Activated CD4-positive, alpha-beta T cell treated with anti-CD3 and anti-CD28 coated beads, Interleukin-10, Interleukin-2, amounts not matched to agents 100 ng/mL and 50 ng/mL, durations not matched to agents 16 hours and 8 hours (primary cell): ENCODE results near the gene ATXN10.

Experiments used
- DNase-seq: peaks from one replicate; pipeline ENCODE4 v3.0.0-alpha.2; 2020

The ATXN10 gene

DNA sequence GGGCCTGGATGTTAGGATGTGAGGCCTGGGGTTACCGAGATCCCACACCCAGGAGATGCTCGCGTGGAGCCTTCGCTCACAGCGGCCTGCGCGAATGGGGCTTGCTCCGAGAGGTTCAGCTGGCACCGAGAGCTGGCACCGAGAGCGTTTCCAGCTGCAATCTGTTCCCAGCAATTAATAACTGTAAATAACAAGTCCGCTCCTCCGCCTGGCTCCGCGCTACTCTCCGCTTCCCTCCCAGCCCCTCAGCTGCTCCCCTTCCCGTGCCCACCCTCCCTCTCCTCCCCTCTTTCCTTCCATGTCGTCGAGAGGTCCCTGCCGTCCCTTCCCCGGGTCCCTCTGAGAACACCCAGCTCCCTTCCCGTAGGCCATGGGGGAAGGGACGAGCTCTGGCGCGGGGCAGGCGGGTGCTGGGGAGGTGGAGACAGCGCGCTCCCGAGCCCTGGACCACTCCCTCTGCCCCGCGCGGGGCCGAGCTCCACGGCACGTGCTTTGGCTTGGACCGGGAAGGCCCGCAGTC, 194.6 kb downstream of the ATXN10 start:
- DNase-seq, result no peak

DNA sequence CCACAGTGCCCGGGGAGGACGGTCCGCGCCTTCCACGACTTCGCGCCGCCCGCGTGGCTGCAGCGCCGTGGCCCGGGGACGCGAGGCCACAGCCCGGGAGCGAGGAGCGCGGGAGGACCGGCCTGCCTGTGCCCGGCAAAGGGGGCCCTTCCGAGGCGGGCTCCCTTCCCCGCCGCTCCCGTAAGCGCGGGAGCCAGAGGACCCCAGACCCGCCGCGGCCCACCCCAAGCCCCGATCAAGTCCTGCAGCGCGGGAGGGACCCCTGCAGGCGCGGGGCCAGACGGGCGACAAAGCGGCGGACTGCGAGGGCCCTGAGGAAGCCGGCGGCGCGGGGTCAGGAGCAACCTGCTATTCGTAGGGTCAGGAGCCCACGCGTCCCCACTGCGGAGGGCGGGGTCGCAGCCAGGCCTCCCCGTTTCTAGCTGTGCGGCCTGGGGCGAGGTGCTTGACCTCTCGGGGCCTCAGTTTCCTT, 195.0 kb downstream of the ATXN10 start:
- no peak for DNase-seq

DNA sequence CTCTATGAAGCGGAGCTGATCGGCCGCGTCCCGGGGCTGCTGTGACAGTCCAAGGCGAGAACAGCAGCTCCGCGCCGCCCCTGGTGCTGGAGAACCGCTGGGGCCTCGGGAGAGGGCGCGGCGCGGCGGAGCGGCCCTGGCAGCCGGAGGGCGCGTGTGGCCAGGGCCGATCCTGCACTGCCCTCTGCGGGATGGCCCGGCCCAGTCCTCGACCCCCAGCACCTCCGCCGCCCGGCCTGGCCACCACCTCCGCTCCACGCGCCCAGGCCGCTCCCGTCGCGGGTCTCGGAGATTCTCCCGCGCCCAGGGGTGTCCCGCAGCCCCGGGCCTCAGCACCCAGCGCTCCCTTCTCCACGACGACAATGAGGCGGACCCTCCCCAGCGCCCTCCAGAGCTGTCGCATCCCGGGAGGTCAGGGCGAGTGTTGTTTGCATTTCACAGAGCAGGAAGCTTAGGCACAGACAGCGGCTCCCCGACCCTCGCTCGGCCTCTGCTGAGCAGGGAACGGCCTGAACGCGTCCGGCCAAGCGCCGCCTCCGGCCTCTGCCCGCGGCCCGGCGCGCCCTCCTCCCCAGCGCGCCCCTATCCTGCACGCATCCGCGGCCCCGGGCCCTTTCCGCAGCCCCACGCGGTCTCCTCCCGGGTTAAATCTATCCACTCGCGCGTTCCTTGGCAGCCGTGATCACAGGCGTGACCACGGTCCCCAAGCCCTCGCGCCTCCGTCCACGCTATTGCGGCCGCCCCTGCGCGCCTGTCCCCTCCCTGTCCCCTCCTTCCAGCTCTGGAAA, 195.7 kb downstream of the ATXN10 start:
- no peak for DNase-seq

- no peak for DNase-seq
Measured at GRCh38 chr22:45867906-45868555, 196.4 kb downstream of the ATXN10 start.

GRCh38 chr22:45868571-45869339, 197.1 kb downstream of the ATXN10 start:
- no peak for DNase-seq

- DNase-seq, result no peak
Measured at GRCh38 chr22:45869340-45869847, 197.8 kb downstream of the ATXN10 start.

- no peak for DNase-seq
Measured at GRCh38 chr22:45870011-45870410, 198.4 kb downstream of the ATXN10 start.

GRCh38 chr22:45871721-45872120, 200.1 kb downstream of the ATXN10 start:
- no peak for DNase-seq

DNA sequence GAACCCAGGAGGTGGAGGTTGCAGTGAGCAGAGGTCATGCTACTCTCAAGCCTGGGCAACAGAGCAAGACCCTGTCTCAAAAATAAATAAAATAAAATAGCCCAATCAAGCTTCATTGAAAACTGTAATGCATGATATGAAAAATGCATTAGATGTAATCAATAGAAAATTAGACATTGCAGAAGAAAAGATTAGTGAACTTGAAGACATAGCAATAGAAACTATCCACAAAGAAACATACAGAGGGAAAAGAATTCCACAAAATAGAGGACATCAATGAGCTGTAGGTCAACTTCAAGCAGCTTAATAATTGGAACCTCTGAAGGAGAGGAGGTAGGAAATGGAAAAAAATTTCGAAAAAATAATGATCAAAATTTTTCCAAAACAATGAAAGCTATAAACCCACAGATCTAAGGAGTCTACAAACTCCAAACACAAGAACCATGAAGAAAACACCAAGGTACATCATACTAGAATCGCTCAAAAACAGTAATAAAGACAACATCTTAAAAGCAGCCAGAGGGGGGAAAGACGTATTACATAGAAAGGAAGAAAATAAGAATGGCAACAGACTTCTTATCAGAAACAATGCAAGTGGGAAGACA, 201.1 kb downstream of the ATXN10 start:
- DNase-seq, result no peak

DNA sequence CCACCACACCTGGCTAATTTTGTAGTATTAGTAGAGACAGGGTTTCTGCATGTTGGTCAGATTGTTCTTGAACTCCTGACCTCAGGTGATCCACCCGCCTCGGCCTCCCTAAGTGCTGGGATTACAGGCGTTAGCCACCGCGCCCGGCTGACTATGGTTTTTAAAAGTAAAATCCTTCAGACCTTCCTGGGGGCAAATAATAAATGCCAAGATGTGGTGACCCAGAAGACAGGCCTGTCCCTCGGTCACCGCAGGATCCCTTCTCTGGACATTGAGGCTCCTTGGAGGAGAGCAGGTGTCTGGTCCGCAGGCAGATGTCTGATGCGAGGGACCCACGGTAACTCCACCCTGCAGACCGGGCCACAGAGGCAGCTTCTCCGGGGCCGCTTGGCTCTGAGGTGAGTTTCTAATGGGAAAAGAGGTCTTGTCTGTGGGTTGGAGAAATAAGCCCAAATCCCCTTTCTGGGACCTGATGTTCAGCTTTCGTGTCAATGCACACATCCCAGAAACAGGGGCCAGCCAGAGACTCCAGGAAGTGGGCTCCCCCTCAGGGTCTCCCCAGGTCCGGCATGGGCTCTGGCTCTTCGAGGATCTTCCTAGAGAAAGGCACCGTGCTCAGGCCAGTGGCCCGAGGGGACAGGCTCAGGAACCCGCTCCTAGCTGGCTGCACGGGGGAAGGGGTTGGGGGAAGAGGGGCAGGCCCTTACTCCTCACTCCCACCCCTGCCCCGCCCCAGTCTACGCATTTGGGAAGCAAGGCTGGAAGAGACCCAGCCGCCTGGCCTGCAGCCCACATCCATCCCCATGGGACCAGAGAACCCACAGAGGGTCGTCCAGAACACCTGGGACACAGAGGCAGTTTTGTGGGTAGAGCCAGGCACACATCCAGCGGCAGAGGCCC, 204.8 kb downstream of the ATXN10 start:
- no peak for DNase-seq

GRCh38 chr22:45877036-45877380, 205.4 kb downstream of the ATXN10 start:
- DNase-seq, result no peak

- no peak for DNase-seq
Measured at GRCh38 chr22:45877651-45878050, 206.0 kb downstream of the ATXN10 start.

- no peak for DNase-seq
Measured at GRCh38 chr22:45878051-45878781, 206.6 kb downstream of the ATXN10 start.

DNA sequence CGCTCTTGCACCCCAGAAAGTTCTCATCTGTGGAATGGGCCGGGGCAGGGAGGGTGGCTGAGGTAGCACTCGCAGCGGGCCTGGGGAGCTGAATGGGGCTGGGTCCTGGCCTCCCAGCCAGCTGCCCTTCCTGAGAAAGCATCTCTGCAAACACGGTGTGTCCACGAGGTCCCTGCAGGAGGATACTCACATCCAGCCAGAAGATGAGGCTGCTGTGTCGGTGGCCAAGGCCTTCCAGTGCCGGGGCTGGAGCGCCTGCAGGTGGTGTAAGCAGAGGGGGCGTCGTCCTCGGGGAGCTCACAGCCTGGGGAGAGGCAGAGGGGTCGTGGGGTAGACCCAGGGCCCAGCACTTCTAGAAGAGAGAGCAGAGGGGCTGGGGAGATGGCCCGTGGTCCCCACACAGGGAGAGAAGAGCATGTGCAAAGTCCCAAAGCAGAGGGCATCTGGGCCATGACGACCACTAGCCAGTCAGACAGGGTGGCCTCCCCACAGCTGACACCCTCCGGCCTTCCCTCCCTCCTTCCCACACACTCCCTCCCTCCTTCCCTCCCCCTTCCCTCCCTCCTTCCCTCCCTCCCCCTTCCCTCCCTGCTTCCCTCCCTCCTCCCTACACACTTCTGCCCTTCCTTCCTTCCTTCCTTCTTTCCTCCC, 207.4 kb downstream of the ATXN10 start:
- DNase-seq, result no peak

GRCh38 chr22:45879552-45879949, 207.9 kb downstream of the ATXN10 start:
- no peak for DNase-seq

DNA sequence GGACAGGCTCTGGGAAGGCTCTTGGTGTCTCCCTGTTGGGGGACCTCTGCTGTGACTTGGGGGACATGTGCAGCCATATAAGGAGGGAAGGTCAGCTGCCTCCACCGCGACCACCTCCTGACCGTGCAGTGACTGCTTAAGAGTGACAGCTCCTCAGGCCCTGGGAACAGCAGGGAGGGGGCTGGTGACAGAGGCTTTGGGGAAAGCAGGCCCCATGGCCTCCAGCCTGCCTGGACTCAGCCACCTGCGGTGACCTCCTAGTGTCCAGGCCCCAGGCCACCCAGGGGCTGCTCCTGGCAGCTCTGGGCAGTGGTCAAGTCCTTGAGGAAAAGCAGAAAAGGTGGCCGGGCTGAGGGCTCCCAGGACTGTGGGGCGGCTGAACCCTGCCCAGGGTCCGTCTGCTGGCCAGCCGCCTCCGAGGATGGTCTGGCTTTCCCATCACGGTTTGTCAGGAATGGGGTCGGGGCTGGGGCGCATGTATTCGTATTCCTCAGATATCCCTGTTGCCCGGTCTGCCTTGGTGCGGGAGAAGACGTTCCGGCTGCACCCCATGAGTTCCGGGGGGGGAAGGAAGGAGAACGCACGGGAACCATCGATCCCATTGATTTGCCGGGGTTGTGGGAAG, 208.6 kb downstream of the ATXN10 start:
- DNase-seq, result no peak

- DNase-seq, result no peak
Measured at GRCh38 chr22:45880716-45881523, 209.3 kb downstream of the ATXN10 start.

GRCh38 chr22:45881524-45881875, 209.9 kb downstream of the ATXN10 start:
- no peak for DNase-seq
